ENCODE measurements around the gene RBM47. TPM values are rescaled to one million over a fixed set of nuclear protein-coding genes. Genes with fewer than 3 reads are reported as not detected.

The RBM47 gene
- total and polyA plus RNA-seq, 2 of the 4 experiments (the other 2 are of a cell fraction): 0.44 to 1.1 TPM

DNA sequence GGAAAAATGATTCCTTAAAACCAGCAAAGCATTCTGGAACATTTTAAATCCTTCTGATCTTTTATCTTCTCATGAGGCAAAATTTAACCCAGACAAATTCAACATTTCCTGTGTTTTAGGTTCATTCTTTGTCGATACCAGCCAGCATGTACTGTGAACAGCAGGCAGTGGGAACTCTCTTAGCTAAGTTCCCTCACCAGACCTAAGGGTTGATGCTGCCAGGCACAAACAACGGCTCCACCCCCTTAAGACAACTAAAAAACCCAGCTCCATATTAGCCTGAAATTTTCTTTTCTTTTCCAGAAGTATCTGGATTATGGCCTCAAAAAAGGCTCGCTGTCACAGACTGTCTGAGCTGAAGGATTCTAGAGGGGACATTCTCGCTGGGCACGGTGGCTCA, 2.4 kb upstream of the RBM47 start:
- H2BK5ac ChIP-seq (ENCODE audit: low read depth, low read length, poor library complexity, severe bottlenecking): no peak overlapping the region
- H3K23ac ChIP-seq (ENCODE audit: low read depth, low read length): no peak overlapping the region
- no peak overlapping the region for H3K18ac ChIP-seq (ENCODE audit: low read depth, low read length)
- no peak overlapping the region for H2BK120ac ChIP-seq (ENCODE audit: low read depth, low read length)
- H3K9me1 ChIP-seq (ENCODE audit: insufficient read depth, low read length): no peaks in the 10 kb centered on the region
- H3K4me2 ChIP-seq (ENCODE audit: low read depth, low read length): no peak overlapping the region
- H3K4me3 ChIP-seq (ENCODE audit: insufficient read depth, low read depth, low read length): no peak overlapping the region
- CTCF ChIA-PET: no interaction called here
- in situ Hi-C loops (cut with MboI; ENCODE audit: low sequenced_read_pairs) (no loop called here), intact Hi-C loops (cut with micrococcal nuclease) (no loop called here), dilution Hi-C loops (cut with HindIII; ENCODE audit: low sequenced_read_pairs, unreplicated experiment) (no loop called here)
- H2AK9ac ChIP-seq (replicated peaks; ENCODE audit: low read depth, low read length, poor library complexity): no peak overlapping the region
- no peak overlapping the region for H4K5ac ChIP-seq (ENCODE audit: low read depth, low read length)
- H4K91ac ChIP-seq (ENCODE audit: insufficient read depth, low read depth, low read length): no peak overlapping the region
- H2AK5ac ChIP-seq (ENCODE audit: low read depth, low read length): no peak overlapping the region
- POLR2A ChIA-PET (ENCODE audit: unreplicated experiment): no interaction called here
- H3K56ac ChIP-seq (ENCODE audit: extremely low read depth, insufficient read depth, low read length): no peak overlapping the region
- no peak for ATAC-seq (ENCODE audit: low read depth)
- no peaks in the 10 kb centered on the region; the same call in 1 of the 2 replicates for H3K27me3 ChIP-seq (ENCODE audit: control insufficient read depth, insufficient read depth, low read length)
- H3K36me3 ChIP-seq (ENCODE audit: control insufficient read depth, insufficient read depth, low read length): no peaks in the 10 kb centered on the region
- H2BK15ac ChIP-seq (ENCODE audit: low read depth, low read length): no peak overlapping the region
- no peak overlapping the region for H2AFZ ChIP-seq (replicated peaks; ENCODE audit: low read length, poor library complexity)
- no peak overlapping the region for H3K9ac ChIP-seq (ENCODE audit: low read depth, low read length)
- no peaks in the 10 kb centered on the region for H3K79me1 ChIP-seq (ENCODE audit: low read depth in 1 of 2, low read length in 2 of 2)
- H4K20me1 ChIP-seq (ENCODE audit: insufficient read depth, low read length): no peaks in the 10 kb centered on the region
- no CpG with 5 or more reads among the region's 5 CpGs for WGBS, 2 experiments (ENCODE audit: extremely low coverage in 2 of 2, insufficient read length in 1 of 2)
- no peak overlapping the region for H2BK20ac ChIP-seq (ENCODE audit: low read depth, low read length)
- H3K27ac ChIP-seq (ENCODE audit: insufficient read depth, low read length): no peak overlapping the region
- H3K4ac ChIP-seq (ENCODE audit: low read depth, low read length): no peak overlapping the region
- H3K9me3 ChIP-seq (ENCODE audit: control insufficient read depth, insufficient read depth, low read length): no peaks in the 10 kb centered on the region
- no peaks in the 10 kb centered on the region; the same call in 1 of the 2 replicates for H3K4me1 ChIP-seq (ENCODE audit: control insufficient read depth, insufficient read depth, low read length)
- no peak for DNase-seq
- H4K8ac ChIP-seq (ENCODE audit: low read depth in 2 of 2, low read length in 2 of 2): no peak overlapping the region
- no TSS peak for BruUV-seq (replicated peaks)
- TF ChIP-seq BHLHE40 (IDR thresholded peaks at IDR 0.05; ENCODE audit: low read depth, low read length): no peak
- TF ChIP-seq RAD21 (IDR thresholded peaks at IDR 0.05; ENCODE audit: low read length): no peak
- no peak for TF ChIP-seq RFX5 (IDR thresholded peaks at IDR 0.05; ENCODE audit: low read depth, low read length)
- H3K14ac ChIP-seq (replicated peaks; ENCODE audit: low read depth, low read length): no peak overlapping the region
